K562 (cell line): ENCODE measurements around the gene ATP6V1G2. TPM values are rescaled to one million over a fixed set of nuclear protein-coding genes. Genes with fewer than 3 reads are reported as not detected.

ENCODE experiments used
- CC2D1A ChIP-seq: fragments of 450-650 bp; IDR thresholded peaks from 2 replicates; pipeline ENCODE4 v1.6.1; 2017; ENCODE audit warnings: mild to moderate bottlenecking
- EGR1 ChIP-seq: fragments of 450-650 bp; conservative IDR thresholded peaks from 2 replicates; pipeline ENCODE4 v1.6.1; 2017; ENCODE audit warnings: mild to moderate bottlenecking
- FOXK2 ChIP-seq, 2 experiments: fragments of 450-650 bp; IDR thresholded peaks in 1 of 2; conservative IDR thresholded peaks in 1 of 2; 2 replicates each; pipeline ENCODE4 v1.6.1; 2016; ENCODE audit warnings: low read depth in 2 of 2, mild to moderate bottlenecking in 1 of 2
- GABPB2 ChIP-seq: fragments of 250-450 bp; sonication (Bioruptor Pico); conservative IDR thresholded peaks from 2 replicates; pipeline ENCODE4 v1.5.1; 2021; ENCODE audit warnings: mild to moderate bottlenecking
- IRF1 ChIP-seq: sonication (generic); formaldehyde crosslinking; IDR thresholded peaks from 2 replicates; pipeline ENCODE4 v1.8.0; 2022; ENCODE audit warnings: missing genetic modification reagents, mild to moderate bottlenecking, borderline replicate concordance
- NFATC3 ChIP-seq: fragments of 450-650 bp; IDR thresholded peaks from 2 replicates; pipeline ENCODE4 v1.6.1; 2017; ENCODE audit warnings: mild to moderate bottlenecking
- NFIC ChIP-seq: fragments of 450-650 bp; IDR thresholded peaks from 2 replicates; pipeline ENCODE4 v1.6.1; 2017; ENCODE audit warnings: mild to moderate bottlenecking, inconsistent platforms
- RAD51 ChIP-seq: fragments of 450-650 bp; IDR thresholded peaks from 2 replicates; pipeline ENCODE4 v1.7.1; 2016; ENCODE audit warnings: low read depth, mild to moderate bottlenecking, borderline replicate concordance
- RBM14 ChIP-seq: fragments of 200-400 bp; formaldehyde crosslinking; IDR thresholded peaks from 2 replicates; pipeline ENCODE4 v1.6.1; 2018; ENCODE audit warnings: low read depth, mild to moderate bottlenecking, low read length, moderate library complexity, borderline replicate concordance; ENCODE audit not compliant: insufficient read depth
- RCOR1 ChIP-seq, 2 experiments: IDR thresholded peaks; 2 replicates each; pipeline ENCODE4 v1.6.1; 2012; ENCODE audit warnings: low read depth in 2 of 2, low read length in 2 of 2, borderline replicate concordance in 1 of 2, improper control_type of control experiment in 1 of 2
- SRSF1 ChIP-seq: fragments of 200-400 bp; formaldehyde crosslinking; IDR thresholded peaks from 2 replicates; pipeline ENCODE4 v1.6.1; 2017; ENCODE audit warnings: mild to moderate bottlenecking, low read depth, low read length, moderate library complexity
- TEAD1 ChIP-seq, 2 experiments: fragments of 450-650 bp in 1 of 2; sonication (generic) in 1 of 2; formaldehyde crosslinking; IDR thresholded peaks; 2 replicates each; pipeline versions ENCODE4 v1.4.0 to v1.8.0; 2020 to 2022; ENCODE audit warnings: mild to moderate bottlenecking in 2 of 2, missing genetic modification reagents in 1 of 2
- ZNF239 ChIP-seq: fragments of 250-450 bp; sonication (Bioruptor Pico); IDR thresholded peaks from 2 replicates; pipeline ENCODE4 v1.4.0; 2020; ENCODE audit warnings: mild to moderate bottlenecking
- ZNF280B ChIP-seq: fragments of 250-450 bp; sonication (Bioruptor Pico); IDR thresholded peaks from 2 replicates; pipeline ENCODE4 v1.5.1; 2021; ENCODE audit warnings: mild to moderate bottlenecking
- polyA plus RNA-seq, 8 experiments: library from polyadenylated mRNA; depleted of rRNA in 4 of 8; stranded (reverse) in 5 of 8; unstranded in 3 of 8; fragments of >200 nt; fragmentation: Nextera tagmentation in 2 of 8; fragmentation: Illumina TruSeq in 1 of 8; extraction: Ambion mirVana in 2 of 8; extraction: Trizol in 1 of 8; gene quantifications; 2 replicates each; pipeline versions ENCODE4 v1.2.1 to v1.2.3, GENCODE V29; 2011 to 2014; ENCODE audit warnings: inconsistent platforms in 1 of 8, missing spikeins in 1 of 8
- total RNA-seq, 7 experiments: library from RNA; depleted of rRNA in 6 of 7; stranded (reverse); fragments of >200 nt in 6 of 7; fragmentation: Illumina TruSeq in 2 of 7; extraction: Trizol in 2 of 7; gene quantifications; 2 replicates each; pipeline versions ENCODE4 v1.2.1 to v1.2.3, GENCODE V29; 2011 to 2021; ENCODE audit warnings: low replicate concordance in 1 of 7
- TF ChIP-seq, protein P1 (sequence below): sonication (generic); formaldehyde crosslinking; IDR thresholded peaks from 2 replicates; pipeline ENCODE4 v1.8.0; 2022; ENCODE audit warnings: mild to moderate bottlenecking, low read depth, missing genetic modification reagents
- TF ChIP-seq, protein P2 (sequence below): fragments of 250-450 bp; sonication (Bioruptor Pico); IDR thresholded peaks from 2 replicates; pipeline ENCODE4 v1.4.0; 2020; ENCODE audit warnings: mild to moderate bottlenecking

Gene ATP6V1G2
- total and polyA plus RNA-seq, 9 of the 15 experiments (the other 6 are each of a cell fraction or from before 2014, with no cell fraction given): 0.14 to 1.5 (median 0.33) TPM

DNA sequence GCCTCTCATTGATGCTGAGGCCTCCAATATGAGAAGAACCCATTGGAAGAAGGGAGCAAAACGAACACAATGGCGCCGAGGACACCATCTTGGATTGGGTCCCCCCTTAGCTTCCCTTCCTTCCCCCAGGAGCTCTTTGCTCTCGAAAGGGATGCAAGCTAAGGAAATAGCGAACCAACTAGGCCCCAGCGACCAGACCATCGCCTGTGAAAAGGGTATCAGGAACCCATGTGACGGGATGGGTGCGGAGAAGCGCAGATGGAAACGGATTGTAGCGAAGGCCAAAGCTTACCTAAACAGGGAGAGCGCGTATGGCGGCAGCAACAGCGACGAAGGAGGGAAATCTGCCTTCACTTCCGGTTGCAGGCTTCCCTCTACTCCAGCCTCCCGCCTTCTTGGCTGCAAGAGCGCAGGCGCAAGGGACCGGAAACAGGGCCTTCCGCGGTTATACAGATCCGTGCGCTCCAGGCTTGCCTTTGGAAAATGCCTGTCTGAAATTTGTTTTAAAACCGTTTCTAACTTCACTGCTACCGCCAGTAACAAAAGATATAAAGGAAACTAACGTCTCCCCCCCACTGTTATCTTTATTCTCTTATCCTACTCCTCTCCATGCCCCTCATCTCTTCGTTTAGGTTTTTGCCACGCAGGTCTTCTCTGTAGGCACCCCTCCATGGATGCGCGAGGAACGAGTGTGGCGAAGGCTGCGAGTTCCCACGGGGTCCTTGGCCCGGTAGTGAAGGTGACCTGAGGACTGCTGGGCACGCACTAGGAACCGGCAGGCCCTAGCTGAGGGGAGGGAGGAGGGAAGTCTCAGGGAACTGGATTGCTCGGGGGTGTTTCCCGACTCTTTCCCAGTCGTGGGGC is 4.5 kb downstream of the ATP6V1G2 start, which contains the start of gene DDX39B (continued):
- TF ChIP-seq, protein P1, sequence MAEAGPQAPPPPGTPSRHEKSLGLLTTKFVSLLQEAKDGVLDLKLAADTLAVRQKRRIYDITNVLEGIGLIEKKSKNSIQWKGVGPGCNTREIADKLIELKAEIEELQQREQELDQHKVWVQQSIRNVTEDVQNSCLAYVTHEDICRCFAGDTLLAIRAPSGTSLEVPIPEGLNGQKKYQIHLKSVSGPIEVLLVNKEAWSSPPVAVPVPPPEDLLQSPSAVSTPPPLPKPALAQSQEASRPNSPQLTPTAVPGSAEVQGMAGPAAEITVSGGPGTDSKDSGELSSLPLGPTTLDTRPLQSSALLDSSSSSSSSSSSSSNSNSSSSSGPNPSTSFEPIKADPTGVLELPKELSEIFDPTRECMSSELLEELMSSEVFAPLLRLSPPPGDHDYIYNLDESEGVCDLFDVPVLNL (CRISPR knock-in tag): peak; percentile 78; the same call in 1 of the 2 replicates
- TF ChIP-seq GABPB2 (CRISPR knock-in tag) (no peak), NFIC (peak; percentile 72), CC2D1A (0 out of 2 replicates have a peak, but pooled peaks have one; percentile 52), FOXK2 (conservative IDR thresholded peaks at IDR 0.05 in 1 of 2, IDR thresholded peaks at IDR 0.05 in 1 of 2; ENCODE audit: low read depth in 2 of 2) (peak; percentile 83 to 88), ZNF280B (CRISPR knock-in tag) (no peak), RCOR1 (IDR thresholded peaks at IDR 0.05; ENCODE audit: borderline replicate concordance in 1 of 2, low read depth in 2 of 2, low read length in 2 of 2) (peak in 1 of 2 experiments; percentile 45; a peak in 1 of 4 replicates), EGR1 (no peak; the same call in 1 of the 2 replicates), RAD51 (peak; percentile 37; the same call in 1 of the 2 replicates), IRF1 (CRISPR knock-in tag) (no peak), TEAD1 (CRISPR knock-in tag; IDR thresholded peaks at IDR 0.05) (peak; percentile 65 to 91), RBM14 (no peak), ZNF239 (CRISPR knock-in tag) (no peak; the same call in 1 of the 2 replicates), SRSF1 (no peak), NFATC3 (peak; percentile 98)
- TF ChIP-seq, protein P2, sequence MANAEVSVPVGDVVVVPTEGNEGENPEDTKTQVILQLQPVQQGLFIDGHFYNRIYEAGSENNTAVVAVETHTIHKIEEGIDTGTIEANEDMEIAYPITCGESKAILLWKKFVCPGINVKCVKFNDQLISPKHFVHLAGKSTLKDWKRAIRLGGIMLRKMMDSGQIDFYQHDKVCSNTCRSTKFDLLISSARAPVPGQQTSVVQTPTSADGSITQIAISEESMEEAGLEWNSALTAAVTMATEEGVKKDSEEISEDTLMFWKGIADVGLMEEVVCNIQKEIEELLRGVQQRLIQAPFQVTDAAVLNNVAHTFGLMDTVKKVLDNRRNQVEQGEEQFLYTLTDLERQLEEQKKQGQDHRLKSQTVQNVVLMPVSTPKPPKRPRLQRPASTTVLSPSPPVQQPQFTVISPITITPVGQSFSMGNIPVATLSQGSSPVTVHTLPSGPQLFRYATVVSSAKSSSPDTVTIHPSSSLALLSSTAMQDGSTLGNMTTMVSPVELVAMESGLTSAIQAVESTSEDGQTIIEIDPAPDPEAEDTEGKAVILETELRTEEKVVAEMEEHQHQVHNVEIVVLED (CRISPR knock-in tag): peak; percentile 35; the same call in 1 of the 2 replicates
